ENCODE data around the gene ESPN.
"Not testable (repeated sequence)": the region's sequence is repeated elsewhere in the genome, so short reads cannot be mapped to it uniquely, and the experiment has no call there.

Gene ESPN

GRCh38 chr1:6424619-6425593 lies at the start of gene ESPN:
Gene ESPN (plus strand): TSS chr1:6424776. CDS start chr1:6424956, 180 bp downstream.
- DNase-seq, result peak; percentile 56

GRCh38 chr1:6378096-6378746 lies 46.4 kb upstream of the ESPN start:
- DNase-seq, result no peak

- no peak for DNase-seq
Observed at GRCh38 chr1:6380037-6380436, 44.5 kb upstream of the ESPN start.

GRCh38 chr1:6384135-6384534 lies 40.4 kb upstream of the ESPN start:
- DNase-seq, result no peak

GRCh38 chr1:6384962-6385361 lies 39.6 kb upstream of the ESPN start:
- DNase-seq, result no peak

- no peak for DNase-seq
Observed at GRCh38 chr1:6385488-6386191, 38.9 kb upstream of the ESPN start.

- no peak for DNase-seq
Observed at GRCh38 chr1:6386371-6386949, 38.1 kb upstream of the ESPN start.

- DNase-seq, result no peak
Observed at GRCh38 chr1:6389971-6390370, 34.6 kb upstream of the ESPN start.

GRCh38 chr1:6391951-6392808 lies 32.4 kb upstream of the ESPN start:
- DNase-seq, result no peak

- no peak for DNase-seq
Observed at GRCh38 chr1:6392809-6393399, 31.7 kb upstream of the ESPN start.

GRCh38 chr1:6393400-6394187 lies 31.0 kb upstream of the ESPN start, which contains the start of gene ACOT7:
Gene ACOT7 (minus strand): TSS chr1:6393767. CDS start chr1:6393399, 368 bp downstream.
- peak; percentile 93 for DNase-seq

- not testable (repeated sequence) for DNase-seq
Observed at GRCh38 chr1:6395130-6395529, 29.4 kb upstream of the ESPN start.

- DNase-seq, result not testable (repeated sequence)
Observed at GRCh38 chr1:6395781-6396244, 28.8 kb upstream of the ESPN start.

- DNase-seq, result no peak
Observed at GRCh38 chr1:6396998-6397397, 27.6 kb upstream of the ESPN start.

GRCh38 chr1:6397844-6398441 lies 26.6 kb upstream of the ESPN start:
- DNase-seq, result no peak

GRCh38 chr1:6399294-6399693 lies 25.3 kb upstream of the ESPN start:
- no peak for DNase-seq

- DNase-seq, result no peak
Observed at GRCh38 chr1:6401673-6402072, 22.9 kb upstream of the ESPN start.

GRCh38 chr1:6408023-6408422 lies 16.6 kb upstream of the ESPN start:
- DNase-seq, result no peak

GRCh38 chr1:6409053-6409452 lies 15.5 kb upstream of the ESPN start:
- DNase-seq, result no peak

- no peak for DNase-seq
Observed at GRCh38 chr1:6409733-6410132, 14.8 kb upstream of the ESPN start.

All from activated CD8-positive, alpha-beta memory T cell treated with anti-CD3 and anti-CD28 coated beads, Interleukin-2, amount 50 U/mL, for 48 hours (primary cell).